CD4-positive, alpha-beta T cell treated with Interleukin-17A for 4 hours (primary cell): ENCODE data around the gene RAI14.
"Not testable (repeated sequence)": the region's sequence is repeated elsewhere in the genome, so short reads cannot be mapped to it uniquely, and the experiment has no call there.

Experiments used
- DNase-seq: peaks from one replicate; pipeline ENCODE4 v3.0.0-alpha.2; 2020; ENCODE audit warnings: mixed read lengths

The RAI14 gene

GRCh38 chr5:34701442-34701841 lies 45.3 kb downstream of the RAI14 start:
- DNase-seq: not testable (repeated sequence)

GRCh38 chr5:34703767-34704713 lies 47.9 kb downstream of the RAI14 start:
- no peak for DNase-seq

- DNase-seq: no peak
These were observed 50.0 kb downstream of the RAI14 start for GRCh38 chr5:34706084-34706483.

GRCh38 chr5:34707451-34708107 lies 51.5 kb downstream of the RAI14 start:
- DNase-seq: no peak

- no peak for DNase-seq
These were observed 52.6 kb downstream of the RAI14 start for GRCh38 chr5:34708777-34709176.

GRCh38 chr5:34709861-34710673 lies 53.9 kb downstream of the RAI14 start:
- no peak for DNase-seq

- DNase-seq: no peak
These were observed 56.4 kb downstream of the RAI14 start for GRCh38 chr5:34712565-34712964.

GRCh38 chr5:34715711-34716110 lies 59.6 kb downstream of the RAI14 start:
- no peak for DNase-seq

- no peak for DNase-seq
These were observed 60.9 kb downstream of the RAI14 start for GRCh38 chr5:34716986-34717385.

GRCh38 chr5:34717426-34718327 lies 61.5 kb downstream of the RAI14 start:
- DNase-seq: no peak

GRCh38 chr5:34718516-34718915 lies 62.4 kb downstream of the RAI14 start:
- no peak for DNase-seq

GRCh38 chr5:34719029-34719428 lies 62.9 kb downstream of the RAI14 start:
- no peak for DNase-seq

- no peak for DNase-seq
These were observed 65.2 kb downstream of the RAI14 start for GRCh38 chr5:34721327-34721726.

- no peak for DNase-seq
These were observed 66.1 kb downstream of the RAI14 start for GRCh38 chr5:34722183-34722582.

GRCh38 chr5:34724741-34725140 lies 68.6 kb downstream of the RAI14 start:
- no peak for DNase-seq

- not testable (repeated sequence) for DNase-seq
These were observed 71.1 kb downstream of the RAI14 start for GRCh38 chr5:34727166-34727749.

- DNase-seq: no peak
These were observed 72.1 kb downstream of the RAI14 start for GRCh38 chr5:34728236-34728635.

- DNase-seq: no peak
These were observed 75.5 kb downstream of the RAI14 start for GRCh38 chr5:34731435-34732232.

- DNase-seq: no peak
These were observed 78.2 kb downstream of the RAI14 start for GRCh38 chr5:34734326-34734725.

GRCh38 chr5:34735491-34736426 lies 79.6 kb downstream of the RAI14 start:
- no peak for DNase-seq
